ENCODE results near the gene REPS2.

DNA sequence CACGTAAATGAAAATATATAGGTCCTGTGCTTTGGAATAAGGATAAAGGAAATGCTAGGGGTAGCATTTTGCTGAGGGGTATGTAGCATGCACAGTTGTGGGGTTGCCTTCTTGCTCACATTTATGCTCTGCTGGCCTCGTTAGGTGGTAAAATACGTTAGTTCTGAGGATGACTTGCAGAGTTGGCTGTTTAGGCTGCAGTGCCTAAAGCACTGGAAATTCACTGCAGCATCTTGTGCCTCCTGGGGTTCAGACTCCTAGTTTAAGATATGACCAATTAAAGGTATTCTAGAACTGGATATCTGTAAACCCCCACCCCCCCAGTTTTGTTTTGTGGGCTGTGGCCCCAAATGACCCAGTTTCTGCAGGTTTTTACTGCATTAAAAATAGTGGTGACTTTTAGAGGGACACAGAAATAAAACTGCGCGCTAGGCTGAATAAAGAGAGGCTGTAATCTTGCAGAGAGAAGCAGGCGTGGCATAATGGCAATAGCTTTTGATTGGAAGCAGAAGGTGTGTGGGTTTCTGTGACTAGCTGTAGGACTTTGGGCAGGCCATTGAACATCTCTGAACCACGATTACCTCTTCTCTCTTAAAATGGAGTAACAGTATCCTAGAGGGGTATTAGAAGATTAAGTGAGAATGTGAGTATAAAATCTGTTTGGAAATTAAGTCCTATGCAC is 79.3 kb downstream of the REPS2 start:
- TF ChIP-seq, protein P1, sequence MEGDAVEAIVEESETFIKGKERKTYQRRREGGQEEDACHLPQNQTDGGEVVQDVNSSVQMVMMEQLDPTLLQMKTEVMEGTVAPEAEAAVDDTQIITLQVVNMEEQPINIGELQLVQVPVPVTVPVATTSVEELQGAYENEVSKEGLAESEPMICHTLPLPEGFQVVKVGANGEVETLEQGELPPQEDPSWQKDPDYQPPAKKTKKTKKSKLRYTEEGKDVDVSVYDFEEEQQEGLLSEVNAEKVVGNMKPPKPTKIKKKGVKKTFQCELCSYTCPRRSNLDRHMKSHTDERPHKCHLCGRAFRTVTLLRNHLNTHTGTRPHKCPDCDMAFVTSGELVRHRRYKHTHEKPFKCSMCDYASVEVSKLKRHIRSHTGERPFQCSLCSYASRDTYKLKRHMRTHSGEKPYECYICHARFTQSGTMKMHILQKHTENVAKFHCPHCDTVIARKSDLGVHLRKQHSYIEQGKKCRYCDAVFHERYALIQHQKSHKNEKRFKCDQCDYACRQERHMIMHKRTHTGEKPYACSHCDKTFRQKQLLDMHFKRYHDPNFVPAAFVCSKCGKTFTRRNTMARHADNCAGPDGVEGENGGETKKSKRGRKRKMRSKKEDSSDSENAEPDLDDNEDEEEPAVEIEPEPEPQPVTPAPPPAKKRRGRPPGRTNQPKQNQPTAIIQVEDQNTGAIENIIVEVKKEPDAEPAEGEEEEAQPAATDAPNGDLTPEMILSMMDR (conservative IDR thresholded peaks at IDR 0.05; ENCODE audit: low read depth, low read length): no peak
- no peak for TF ChIP-seq EZH2 (IDR thresholded peaks at IDR 0.05; ENCODE audit: borderline replicate concordance, low read depth, low read length, poor library complexity, severe bottlenecking)

Measured in A673 (cell line).